A673 (cell line): ENCODE measurements around the gene LPP. TPM values are rescaled to one million over a fixed set of nuclear protein-coding genes. Genes with fewer than 3 reads are reported as not detected.

ENCODE experiments used
- BruUV-seq: library from RNA; stranded (reverse); fragments of 400-500 nt; replicated peaks from 2 replicates; lab custom pipeline; 2021; lab: Mats Ljungman, UMichigan
- CTCF ChIA-PET: fragments of 300-600 bp; sonication (Branson Sonifier 250); formaldehyde crosslinking; loops from one replicate; lab custom pipeline; 2022; ENCODE audit warnings: antibody characterized with exemption; lab: Charles Lee
- POLR2A ChIA-PET: fragments of 300-600 bp; sonication (Branson Sonifier 250); formaldehyde crosslinking; loops from one replicate; lab custom pipeline; 2022; ENCODE audit warnings: antibody characterized with exemption; ENCODE audit not compliant: low non-redundant PET; lab: Charles Lee
- DNase-seq: peaks from one replicate; pipeline ENCODE4 v3.0.0-alpha.2; 2015; ENCODE audit warnings: low spot score
- H3K27ac ChIP-seq: fragments of 200-600 bp; sonication (generic); 2 replicates; pipeline ENCODE4 v1.5.1; 2016; ENCODE audit warnings: mixed run types, low read depth, mild to moderate bottlenecking, mixed read lengths, antibody characterized with exemption, low read length; ENCODE audit not compliant: poor library complexity, severe bottlenecking
- H3K27me3 ChIP-seq: fragments of 200-600 bp; sonication (generic); replicated peaks from 2 replicates; pipeline ENCODE4 v1.6.1; 2017; ENCODE audit warnings: mixed run types, low read depth, mild to moderate bottlenecking, mixed read lengths, antibody characterized with exemption, low read length; ENCODE audit not compliant: insufficient read depth, poor library complexity
- H3K36me3 ChIP-seq: fragments of 200-600 bp; sonication (generic); 2 replicates; pipeline ENCODE4 v1.6.1; 2016; ENCODE audit warnings: mixed run types, mild to moderate bottlenecking, mixed read lengths, antibody characterized with exemption, low read length; ENCODE audit not compliant: insufficient read depth, poor library complexity, severe bottlenecking
- H3K4me1 ChIP-seq: fragments of 200-600 bp; sonication (generic); 2 replicates; pipeline ENCODE4 v1.6.1; 2017; ENCODE audit warnings: mixed run types, mild to moderate bottlenecking, mixed read lengths, antibody characterized with exemption, low read length; ENCODE audit not compliant: insufficient read depth, poor library complexity, severe bottlenecking
- H3K4me3 ChIP-seq: fragments of 200-600 bp; sonication (generic); 2 replicates; pipeline ENCODE4 v1.5.1; 2016; ENCODE audit warnings: low read depth, mixed run types, mild to moderate bottlenecking, mixed read lengths, low read length; ENCODE audit not compliant: poor library complexity, severe bottlenecking
- H3K9me3 ChIP-seq: fragments of 200-600 bp; sonication (generic); 2 replicates; pipeline ENCODE4 v1.6.1; 2016; ENCODE audit warnings: mixed run types, low read depth, mild to moderate bottlenecking, mixed read lengths, antibody characterized with exemption, low read length; ENCODE audit not compliant: poor library complexity, severe bottlenecking
- CTCF ChIP-seq: fragments of 300-800, 200-600 bp; sonication (generic); conservative IDR thresholded peaks from 2 replicates; pipeline ENCODE4 v1.5.1; 2017; ENCODE audit warnings: low read depth, mild to moderate bottlenecking, antibody characterized with exemption, low read length, moderate library complexity, mixed read lengths
- EZH2 ChIP-seq: fragments of 200-600 bp; sonication (generic); IDR thresholded peaks from 2 replicates; pipeline ENCODE4 v1.6.1; 2017; ENCODE audit warnings: borderline replicate concordance, low read depth, mild to moderate bottlenecking, mixed read lengths, antibody characterized with exemption, low read length; ENCODE audit not compliant: poor library complexity, severe bottlenecking
- intact Hi-C: fragments of 100-400 bp; cut with micrococcal nuclease; formaldehyde crosslinking; loops from one replicate; pipeline ENCODE4 v1.10.0; 2022; ENCODE audit not compliant: unreplicated experiment
- total RNA-seq: library from RNA; stranded (reverse); gene quantifications from 2 replicates; pipeline ENCODE4 v1.2.3, GENCODE V29; 2021

The LPP gene
- total RNA-seq, 1 experiment from 2014 or later, result 39.7 TPM

- TF ChIP-seq EZH2, result no peak
- TF ChIP-seq CTCF, result peak; percentile 57
- no peaks in the 10 kb centered on the region for H3K9me3 ChIP-seq
- no peak overlapping the region for H3K4me3 ChIP-seq
- BruUV-seq, result no TSS peak
- H3K27me3 ChIP-seq, result no peaks in the 10 kb centered on the region
- H3K4me1 ChIP-seq, result no peaks in the 10 kb centered on the region
- CTCF ChIA-PET, result no interaction called here
- DNase-seq, result peak; percentile 44
- POLR2A ChIA-PET, result interaction anchor here (0.7 kb wide), 1 partner anchor 424 kb away, joined by 3 read pairs; no protein-coding TSS in a partner anchor
- intact Hi-C loops, result no loop called here
- H3K36me3 ChIP-seq, result no peaks in the 10 kb centered on the region
- no peak overlapping the region for H3K27ac ChIP-seq
Observed at GRCh38 chr3:188664795-188665194, 510.8 kb downstream of the LPP start.

GRCh38 chr3:188667926-188668325 is 514.0 kb downstream of the LPP start:
- H3K4me1 ChIP-seq, result no peaks in the 10 kb centered on the region
- CTCF ChIA-PET, result no interaction called here
- H3K4me3 ChIP-seq, result no peak overlapping the region
- POLR2A ChIA-PET, result interaction anchor here (0.5 kb wide), 1 partner anchor 1366 kb away, joined by 3 read pairs; no protein-coding TSS in a partner anchor
- no peak overlapping the region for H3K27ac ChIP-seq
- intact Hi-C loops, result no loop called here
- no peak for TF ChIP-seq EZH2
- TF ChIP-seq CTCF, result no peak
- no TSS peak for BruUV-seq
- H3K36me3 ChIP-seq, result no peaks in the 10 kb centered on the region
- no peak for DNase-seq
- no peaks in the 10 kb centered on the region for H3K9me3 ChIP-seq
- H3K27me3 ChIP-seq, result no peaks in the 10 kb centered on the region

- no peak for DNase-seq
- POLR2A ChIA-PET, result no interaction called here
- intact Hi-C loops, result no loop called here
Observed at GRCh38 chr3:188670446-188670845, 516.5 kb downstream of the LPP start.

More at GRCh38 chr3:188670446-188670845, 516.5 kb downstream of the LPP start:
- Histone ChIP-seq H3K4me3 (no peak overlapping the region), H3K4me1 (peaks cover 15% of the 10 kb centered on the region), H3K27me3 (no peaks in the 10 kb centered on the region), H3K36me3 (no peaks in the 10 kb centered on the region), H3K27ac (no peak overlapping the region), H3K9me3 (no peaks in the 10 kb centered on the region)
- no peak for TF ChIP-seq EZH2
- no peak for TF ChIP-seq CTCF
- no TSS peak for BruUV-seq
- CTCF ChIA-PET, result no interaction called here
